ENCODE data around the gene PIP5K1C. TPM values are rescaled to one million over a fixed set of nuclear protein-coding genes. Genes with fewer than 3 reads are reported as not detected.

The PIP5K1C gene
- total and polyA plus RNA-seq, 7 donors, result 8.7 to 22.4 (median 16.3) TPM

DNA sequence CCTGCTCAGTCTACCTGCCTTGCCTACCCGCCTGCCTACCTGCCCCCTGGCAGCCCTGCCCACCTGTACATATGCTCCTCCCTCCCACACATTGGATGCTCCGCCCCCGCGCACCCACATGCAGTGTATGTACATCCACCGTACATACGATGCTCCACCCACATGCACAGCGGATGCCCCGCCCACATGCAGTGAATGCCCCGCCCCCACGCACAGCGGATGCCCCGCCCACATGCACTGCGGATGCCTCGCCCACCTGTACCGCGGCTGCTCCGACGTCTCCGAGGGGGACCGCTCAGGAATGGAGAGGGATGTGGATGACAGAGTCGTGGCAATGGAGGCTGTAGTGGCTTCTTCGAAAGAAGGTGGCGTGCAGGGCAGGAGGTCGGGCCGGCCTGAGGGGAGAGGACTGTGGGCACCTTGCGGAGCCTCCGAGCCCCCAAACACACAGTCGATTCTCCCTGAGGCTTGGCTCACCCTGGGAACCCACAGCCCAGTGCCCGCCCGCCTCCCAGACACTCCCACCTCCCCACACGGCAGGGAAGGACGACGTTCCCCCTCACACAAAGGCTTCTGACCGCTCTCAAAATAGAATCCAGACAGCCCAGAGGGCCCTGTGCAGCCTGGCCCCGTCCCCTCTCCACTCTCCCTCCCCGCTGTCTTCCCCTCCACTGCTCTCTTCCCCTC is 57.1 kb downstream of the PIP5K1C start:
- peaks cover 0 to 49% of the 10 kb centered on the region in 2 donors for H3K36me3 ChIP-seq (ENCODE audit: insufficient read depth in 1 of 2, low read depth in 1 of 2)
- no peaks in the 10 kb centered on the region for H3K27me3 ChIP-seq (ENCODE audit: insufficient read depth in 3 of 3, low read length in 2 of 3)
- TF ChIP-seq, protein P1, sequence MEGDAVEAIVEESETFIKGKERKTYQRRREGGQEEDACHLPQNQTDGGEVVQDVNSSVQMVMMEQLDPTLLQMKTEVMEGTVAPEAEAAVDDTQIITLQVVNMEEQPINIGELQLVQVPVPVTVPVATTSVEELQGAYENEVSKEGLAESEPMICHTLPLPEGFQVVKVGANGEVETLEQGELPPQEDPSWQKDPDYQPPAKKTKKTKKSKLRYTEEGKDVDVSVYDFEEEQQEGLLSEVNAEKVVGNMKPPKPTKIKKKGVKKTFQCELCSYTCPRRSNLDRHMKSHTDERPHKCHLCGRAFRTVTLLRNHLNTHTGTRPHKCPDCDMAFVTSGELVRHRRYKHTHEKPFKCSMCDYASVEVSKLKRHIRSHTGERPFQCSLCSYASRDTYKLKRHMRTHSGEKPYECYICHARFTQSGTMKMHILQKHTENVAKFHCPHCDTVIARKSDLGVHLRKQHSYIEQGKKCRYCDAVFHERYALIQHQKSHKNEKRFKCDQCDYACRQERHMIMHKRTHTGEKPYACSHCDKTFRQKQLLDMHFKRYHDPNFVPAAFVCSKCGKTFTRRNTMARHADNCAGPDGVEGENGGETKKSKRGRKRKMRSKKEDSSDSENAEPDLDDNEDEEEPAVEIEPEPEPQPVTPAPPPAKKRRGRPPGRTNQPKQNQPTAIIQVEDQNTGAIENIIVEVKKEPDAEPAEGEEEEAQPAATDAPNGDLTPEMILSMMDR (IDR thresholded peaks at IDR 0.05), result no peak
- intact Hi-C loops (cut with DNase I), result no loop called here
- no peak overlapping the region for H3K27ac ChIP-seq
- DNase-seq, result no peak
- H3K9me3 ChIP-seq, result no peaks in the 10 kb centered on the region
- no peak overlapping the region for H3K4me3 ChIP-seq
- WGBS, 3 donors, result 88 to 92% (median 91%) methylated on average over 36 of the region's 36 CpGs
- ATAC-seq, result no peak
- no peaks in the 10 kb centered on the region for H3K4me1 ChIP-seq

DNA sequence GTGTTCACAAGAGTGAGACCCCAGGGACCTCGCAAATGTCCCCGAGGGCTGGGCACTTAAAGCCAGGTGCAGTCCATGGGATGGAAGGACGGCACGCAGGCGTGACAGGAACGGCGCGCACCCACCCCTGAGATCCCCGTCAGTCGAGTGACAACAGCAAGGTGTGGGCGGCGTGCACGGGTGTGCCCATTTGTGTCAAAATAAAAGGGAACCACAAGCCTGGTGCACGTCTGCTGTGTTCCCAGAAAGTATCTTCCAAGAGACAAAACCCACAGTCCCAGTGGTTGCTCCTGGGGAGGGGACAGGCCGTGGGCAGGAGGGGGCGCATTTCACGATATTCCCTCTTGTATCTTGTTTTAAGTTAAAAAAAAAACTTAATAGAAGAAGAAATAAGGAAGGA is 58.0 kb downstream of the PIP5K1C start:
- Histone ChIP-seq H3K27ac (no peak overlapping the region), H3K4me3 (no peak overlapping the region), H3K9me3 (no peaks in the 10 kb centered on the region), H3K36me3 (ENCODE audit: insufficient read depth in 1 of 2, low read depth in 1 of 2) (peaks cover 0 to 56% of the 10 kb centered on the region in 2 donors), H3K4me1 (no peaks in the 10 kb centered on the region), H3K27me3 (ENCODE audit: insufficient read depth in 3 of 3, low read length in 2 of 3) (no peaks in the 10 kb centered on the region)
- TF ChIP-seq, protein P1 (IDR thresholded peaks at IDR 0.05), result no peak
- DNase-seq (no peak), ATAC-seq (no peak)
- intact Hi-C loops (cut with DNase I), result no loop called here
- 92 to 95% (median 94%) methylated on average over 17 of the region's 17 CpGs for WGBS, 3 donors

DNA sequence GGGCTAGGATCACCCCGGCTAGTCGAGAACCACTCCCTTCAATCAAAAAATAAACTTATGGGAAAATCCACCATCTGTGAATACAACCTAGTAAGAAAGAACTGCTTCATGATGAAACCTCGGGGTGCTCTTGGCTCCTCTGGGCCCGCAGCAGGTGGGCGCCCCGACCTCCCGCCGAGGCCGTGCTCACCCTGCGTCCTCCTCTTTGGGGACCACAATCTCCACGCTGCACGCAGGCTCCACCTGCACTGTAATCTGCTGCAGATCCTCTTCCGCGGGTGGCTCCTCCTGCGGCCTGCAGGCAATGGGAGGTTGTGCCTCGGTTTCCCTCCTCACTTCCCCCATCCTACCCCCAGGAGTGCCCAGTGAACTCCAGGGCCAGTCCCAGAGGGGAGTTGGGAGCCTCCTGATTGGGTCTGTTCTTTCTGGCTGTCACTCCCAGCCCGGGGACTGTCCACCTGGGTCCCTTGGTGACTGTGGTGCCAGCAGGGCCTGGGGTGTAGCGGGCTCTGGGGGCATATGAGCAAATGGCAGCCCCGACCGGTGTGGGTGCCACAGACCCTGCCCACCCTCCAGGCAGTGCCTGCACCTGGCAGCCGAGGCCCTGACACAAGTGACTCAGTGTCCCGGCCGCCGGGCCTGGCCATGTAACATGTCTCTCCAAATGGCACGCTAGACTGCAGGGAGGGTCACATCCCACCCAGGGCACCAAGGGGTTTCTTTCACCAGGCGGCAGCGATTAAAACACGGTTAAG is 58.6 kb downstream of the PIP5K1C start:
- TF ChIP-seq, protein P1 (IDR thresholded peaks at IDR 0.05), result no peak
- intact Hi-C loops (cut with DNase I), result no loop called here
- Histone ChIP-seq H3K27ac (no peak overlapping the region), H3K4me1 (no peaks in the 10 kb centered on the region), H3K36me3 (ENCODE audit: insufficient read depth in 1 of 2, low read depth in 1 of 2) (peaks cover 0 to 60% of the 10 kb centered on the region in 2 donors), H3K4me3 (no peak overlapping the region), H3K27me3 (ENCODE audit: insufficient read depth in 3 of 3, low read length in 2 of 3) (no peaks in the 10 kb centered on the region), H3K9me3 (no peaks in the 10 kb centered on the region)
- DNase-seq (no peak), ATAC-seq (no peak)
- WGBS, 3 donors, result 91 to 94% (median 92%) methylated on average over 27 to 28 of the region's 28 CpGs

GRCh38 chr19:3639479-3639878 is 60.8 kb downstream of the PIP5K1C start:
- DNase-seq, result no peak
- Histone ChIP-seq H3K4me3 (no peak overlapping the region), H3K4me1 (no peaks in the 10 kb centered on the region), H3K27ac (no peak overlapping the region), H3K9me3 (no peaks in the 10 kb centered on the region), H3K36me3 (ENCODE audit: insufficient read depth in 1 of 2, low read depth in 1 of 2) (peaks cover 0 to 57% of the 10 kb centered on the region in 2 donors), H3K27me3 (ENCODE audit: insufficient read depth in 3 of 3, low read length in 2 of 3) (no peaks in the 10 kb centered on the region)
- 94 to 98% (median 97%) methylated on average over 13 of the region's 13 CpGs for WGBS, 3 donors
- intact Hi-C loops (cut with DNase I), result no loop called here
- no peak for ATAC-seq
- TF ChIP-seq, protein P1 (IDR thresholded peaks at IDR 0.05), result no peak
